NCI-H82 treated with DMSO at 0.1 percent for 48 hours (cell line): Measurements from ENCODE around the gene TSHZ1.

Experiments used
- DNase-seq: peaks from one replicate; lab custom pipeline; 2025; ENCODE audit not compliant: unreplicated experiment; lab: John Stamatoyannopoulos, UW

The TSHZ1 gene

GRCh38 chr18:75338631-75339030 is 128.0 kb downstream of the TSHZ1 start:
- no peak for DNase-seq
